GM21717 (cell line): ENCODE results near the gene GNAI2.
"Not testable (repeated sequence)": the region's sequence is repeated elsewhere in the genome, so short reads cannot be mapped to it uniquely, and the experiment has no call there.

ENCODE experiments used
- ATAC-seq: cut with Tn5 transposase; IDR thresholded peaks from one replicate; pipeline ENCODE4 v1.9.1; 2021; ENCODE audit warnings: mild to moderate bottlenecking, moderate library complexity; ENCODE audit not compliant: unreplicated experiment

The GNAI2 gene

DNA sequence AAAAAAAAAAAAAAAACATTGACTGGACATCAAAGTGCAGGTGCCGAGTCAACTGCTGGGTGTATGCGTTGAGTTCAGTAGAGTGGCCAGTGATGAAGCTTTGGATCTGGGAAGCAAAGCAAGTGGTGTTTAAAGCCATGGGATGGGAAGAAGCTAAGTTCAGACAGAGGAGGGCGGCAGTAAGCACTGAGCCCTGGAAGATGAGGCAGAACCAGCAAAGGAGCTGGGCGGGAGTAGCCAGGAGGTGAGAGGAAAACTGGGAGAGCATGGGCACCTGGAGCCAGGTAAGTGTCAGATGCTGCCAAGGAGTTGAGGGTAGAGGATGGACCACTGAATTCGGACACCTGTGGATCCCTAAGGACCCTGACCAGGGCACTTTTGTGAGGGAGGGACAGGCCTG is 11.4 kb upstream of the GNAI2 start:
- no peak for ATAC-seq

DNA sequence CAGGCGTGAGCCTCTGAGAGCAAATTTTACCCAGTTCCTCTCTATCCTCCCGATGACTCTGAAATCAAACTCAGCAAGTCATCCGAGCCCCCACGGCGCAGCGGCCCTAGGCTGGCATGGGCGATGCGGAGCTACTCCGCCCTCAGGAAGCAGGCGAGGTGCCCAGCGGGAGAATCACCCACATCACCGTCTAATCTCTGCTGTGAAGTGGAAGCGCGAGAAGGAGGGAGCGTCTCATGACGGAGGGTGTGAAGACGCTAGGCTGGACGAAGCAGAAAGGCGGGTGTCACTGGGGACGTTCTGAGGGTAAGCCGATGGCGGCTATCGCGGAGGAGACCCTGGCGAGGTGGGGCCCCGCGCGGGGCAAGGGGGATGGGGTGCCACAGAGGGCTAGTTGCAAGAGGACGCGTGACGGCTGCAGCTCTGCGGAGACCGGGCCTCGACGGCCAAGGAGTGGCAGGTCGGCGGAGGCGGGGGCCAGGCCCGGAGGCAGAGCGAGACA is 9.1 kb upstream of the GNAI2 start:
- peak; percentile 9 for ATAC-seq

DNA sequence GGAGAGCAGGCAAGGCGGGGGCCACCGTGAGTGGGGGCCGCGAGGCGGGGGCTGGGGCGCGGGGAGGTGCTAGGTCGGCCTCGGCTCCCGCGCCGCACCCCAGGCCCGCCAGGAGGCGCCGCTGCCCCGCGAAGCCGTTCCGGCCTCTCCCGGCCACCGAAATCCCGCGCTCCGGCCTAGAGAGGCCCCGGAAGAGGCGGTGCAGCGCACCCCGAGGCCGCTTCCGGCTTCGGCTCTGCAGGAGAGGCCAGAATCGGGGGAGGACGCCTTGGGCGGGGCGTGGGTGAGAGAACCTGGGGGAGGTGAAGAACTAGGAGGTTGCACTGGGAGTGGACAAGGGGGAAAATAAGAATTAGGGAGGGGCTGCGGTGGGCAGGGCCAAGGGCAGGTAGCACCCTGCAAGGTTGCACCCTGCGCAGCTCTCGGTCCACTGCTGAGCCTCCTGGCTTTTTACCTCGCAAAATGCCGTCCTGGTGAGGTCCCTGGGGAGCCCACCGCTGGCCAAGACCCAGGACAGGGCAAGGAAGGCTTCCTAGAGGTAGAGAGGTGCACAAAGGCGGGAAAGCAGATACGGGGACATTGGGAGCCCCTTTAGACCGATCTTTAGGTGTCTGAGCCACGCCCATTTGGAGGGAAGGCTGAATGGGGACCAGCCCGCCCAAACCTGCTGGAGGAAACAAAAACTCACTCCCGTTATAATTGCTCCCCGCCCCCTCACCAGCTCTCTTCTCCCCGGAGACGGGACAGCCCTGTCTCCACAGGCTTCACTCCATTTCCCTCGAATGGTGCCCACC is 8.4 kb upstream of the GNAI2 start:
- ATAC-seq, result peak; percentile 76

DNA sequence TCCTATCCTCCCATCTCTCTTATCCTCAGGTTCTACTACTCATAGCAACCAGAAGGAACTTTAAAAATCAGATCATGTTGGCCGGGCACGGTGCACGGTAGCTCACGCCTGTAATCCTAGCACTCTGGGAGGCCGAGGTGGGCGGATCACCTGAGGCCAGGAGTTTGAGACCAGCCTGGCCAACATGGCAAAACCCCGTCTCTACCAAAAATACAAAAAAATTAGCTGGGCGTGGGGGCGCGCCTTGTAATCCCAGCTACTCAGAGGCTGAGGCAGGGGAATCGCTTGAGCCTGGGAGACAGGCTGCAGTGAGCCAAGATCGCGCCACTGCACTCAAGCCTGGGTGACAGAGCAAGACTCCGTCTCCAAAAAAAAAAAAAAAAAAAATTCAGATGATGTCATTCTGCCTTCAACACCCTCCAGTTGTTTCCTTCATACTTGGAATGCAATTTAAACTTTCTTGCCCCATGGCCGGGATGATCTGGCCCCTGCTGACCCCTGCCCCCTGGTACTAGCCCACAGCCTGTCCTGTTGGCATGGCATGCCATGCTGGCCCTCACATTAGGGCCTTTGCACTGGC is 7.7 kb upstream of the GNAI2 start:
- ATAC-seq, result not testable (repeated sequence)

DNA sequence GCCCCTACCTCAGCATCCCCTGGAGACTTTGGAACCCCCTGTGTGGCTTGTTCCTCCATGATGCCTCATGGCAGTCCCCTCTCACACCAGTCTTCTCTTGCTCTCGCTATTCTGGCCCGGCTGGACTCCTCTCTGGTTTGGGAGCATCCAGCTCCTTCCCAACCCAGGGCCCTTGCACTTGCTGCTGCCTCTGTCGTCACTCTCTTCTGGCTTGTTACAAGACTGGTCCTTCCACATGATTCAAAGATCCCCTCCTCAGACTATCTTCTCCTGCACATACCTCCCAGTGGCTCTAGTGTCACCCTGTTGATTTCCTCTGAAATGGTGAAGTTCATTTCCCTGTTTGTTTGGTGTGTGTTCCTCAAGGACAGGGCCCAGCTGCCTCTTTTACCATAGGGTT is 6.5 kb upstream of the GNAI2 start:
- no peak for ATAC-seq

DNA sequence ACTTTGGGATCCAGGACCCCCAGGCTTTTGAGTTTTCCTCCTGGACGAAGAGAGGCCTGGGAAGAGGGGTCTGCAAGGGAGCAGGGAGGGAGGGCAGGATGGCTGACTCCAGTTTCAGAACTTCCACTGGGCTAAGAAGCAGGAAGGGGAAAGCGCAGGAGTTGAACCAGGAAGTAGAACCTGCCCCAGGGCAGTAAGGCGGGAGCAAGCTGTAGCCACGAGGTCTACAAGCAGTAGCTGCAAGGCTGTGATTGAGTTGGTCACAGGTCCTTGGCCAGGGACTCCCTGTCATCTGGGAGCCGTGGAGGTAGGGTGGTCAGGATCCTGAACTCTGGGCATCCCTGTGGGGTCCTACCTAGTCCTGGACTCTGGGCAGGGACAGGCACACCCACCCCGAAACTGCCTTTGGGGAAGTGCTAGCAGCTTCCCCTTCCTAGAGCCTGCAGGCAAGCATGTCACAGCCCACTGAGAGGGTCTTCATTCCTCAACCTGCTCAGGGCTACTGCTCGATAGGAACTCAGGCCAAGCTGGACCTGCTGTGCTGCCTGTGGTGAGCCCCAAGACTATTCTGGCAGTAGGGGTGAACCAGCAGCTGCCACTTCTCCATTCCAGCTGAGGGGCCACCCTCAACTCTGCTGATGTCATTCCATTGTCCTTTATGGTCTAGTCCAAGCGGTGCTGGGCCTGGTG is 5.8 kb upstream of the GNAI2 start:
- ATAC-seq, result no peak

DNA sequence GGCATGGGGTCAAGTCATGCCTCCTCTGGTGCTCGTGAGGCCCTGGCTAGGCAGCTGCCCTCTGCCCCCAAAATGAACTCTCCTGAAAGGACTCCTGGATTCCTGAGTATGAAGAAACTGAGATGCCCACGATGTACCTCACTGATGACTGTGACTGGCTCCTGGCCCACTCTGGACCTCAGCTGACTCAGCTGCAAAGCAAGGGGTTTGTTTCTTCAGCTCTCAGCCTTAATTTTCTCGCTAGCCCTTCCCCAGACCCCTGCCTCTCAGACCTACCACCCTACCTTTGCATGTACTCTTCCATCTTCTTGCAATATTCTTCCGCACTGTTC is 5.2 kb upstream of the GNAI2 start:
- no peak for ATAC-seq

DNA sequence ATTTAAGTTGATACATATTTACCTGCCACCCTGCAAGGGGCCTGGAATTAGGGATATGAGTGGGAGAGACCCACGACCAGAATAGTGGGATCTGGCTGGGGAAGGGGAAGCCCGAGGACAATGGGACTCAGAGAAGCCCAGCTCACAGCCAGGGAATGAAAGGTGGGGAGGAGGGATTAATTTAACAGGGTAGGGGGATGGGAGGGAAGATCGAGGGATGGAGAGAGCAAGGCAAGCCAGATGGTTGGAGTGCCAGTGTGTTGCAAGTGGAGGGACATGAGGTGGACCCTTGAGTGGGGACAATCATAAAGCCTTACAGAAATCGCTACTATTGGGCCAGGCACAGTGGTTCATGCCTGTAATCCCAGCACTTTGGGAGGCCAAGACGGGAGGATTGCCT is 4.4 kb upstream of the GNAI2 start:
- ATAC-seq, result no peak

DNA sequence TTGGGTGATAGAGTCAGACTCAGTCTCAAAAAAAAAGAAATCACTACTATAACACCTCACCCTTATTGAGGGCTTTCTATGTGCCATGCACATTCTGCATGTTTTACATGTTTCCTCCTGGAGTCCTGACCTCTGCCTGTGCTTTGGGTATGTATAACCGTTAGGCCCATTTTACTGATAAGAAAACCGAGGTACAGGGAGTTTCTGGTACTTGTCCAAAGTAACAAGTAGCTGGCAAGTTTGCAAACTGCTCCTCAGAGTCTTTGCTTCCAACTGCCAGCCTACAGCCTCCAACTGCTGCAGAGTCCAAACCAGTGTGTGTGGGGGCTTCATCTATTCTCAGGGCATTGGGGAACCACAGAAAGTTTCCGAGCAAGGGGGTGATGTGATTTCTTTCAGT is 3.7 kb upstream of the GNAI2 start:
- ATAC-seq, result no peak

DNA sequence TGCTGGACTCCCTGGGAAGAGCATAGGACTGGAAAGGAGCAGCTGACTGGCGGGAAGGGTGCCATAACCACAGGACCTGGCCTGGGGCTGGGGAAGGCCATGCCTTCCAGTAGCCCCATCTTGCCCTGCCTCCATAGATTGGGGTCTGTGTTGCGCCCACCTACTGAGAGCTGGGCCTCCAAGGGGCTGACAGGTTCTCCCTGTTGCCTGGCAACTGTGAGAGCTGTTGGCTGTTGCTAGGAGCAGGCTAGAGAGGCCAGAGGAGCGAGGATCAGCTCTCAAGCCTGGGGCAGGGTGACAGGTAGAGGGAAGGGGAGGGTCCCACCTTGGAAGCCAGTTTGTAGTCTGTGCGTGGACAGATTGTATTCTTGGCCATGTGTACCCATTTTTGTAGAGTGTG is 2.8 kb upstream of the GNAI2 start:
- no peak for ATAC-seq

DNA sequence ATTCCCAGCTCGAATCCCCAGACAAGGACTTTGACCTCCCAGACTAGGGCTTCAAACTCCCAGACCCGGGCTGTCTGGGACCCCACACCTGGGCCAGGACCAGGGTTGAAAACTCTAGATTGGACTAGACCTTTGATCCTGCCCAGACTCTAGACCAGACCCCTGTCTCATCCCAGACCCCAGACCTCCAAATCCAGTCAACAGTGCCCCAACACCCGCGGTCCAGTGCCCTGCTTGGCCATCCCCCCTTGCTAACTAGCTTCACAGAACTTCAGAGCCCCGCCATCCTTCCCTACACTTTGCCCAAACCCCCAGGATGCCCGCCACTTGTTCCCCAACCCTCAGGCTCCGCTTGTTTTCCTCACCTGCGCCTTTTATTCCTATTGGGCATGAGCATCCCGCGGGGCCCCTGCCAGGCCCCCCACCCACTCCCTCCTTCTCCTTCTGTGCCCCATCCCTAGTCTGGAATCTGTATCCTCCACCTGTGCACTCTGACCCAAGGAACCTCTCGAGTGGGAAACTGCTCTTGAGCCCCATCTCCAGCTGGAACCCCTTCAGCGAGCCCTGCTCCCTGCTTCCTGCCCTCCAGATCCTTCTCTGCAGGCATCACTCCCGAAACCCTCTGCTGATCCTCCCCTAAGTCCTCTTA is 604 bp downstream of the GNAI2 start:
- no peak for ATAC-seq

DNA sequence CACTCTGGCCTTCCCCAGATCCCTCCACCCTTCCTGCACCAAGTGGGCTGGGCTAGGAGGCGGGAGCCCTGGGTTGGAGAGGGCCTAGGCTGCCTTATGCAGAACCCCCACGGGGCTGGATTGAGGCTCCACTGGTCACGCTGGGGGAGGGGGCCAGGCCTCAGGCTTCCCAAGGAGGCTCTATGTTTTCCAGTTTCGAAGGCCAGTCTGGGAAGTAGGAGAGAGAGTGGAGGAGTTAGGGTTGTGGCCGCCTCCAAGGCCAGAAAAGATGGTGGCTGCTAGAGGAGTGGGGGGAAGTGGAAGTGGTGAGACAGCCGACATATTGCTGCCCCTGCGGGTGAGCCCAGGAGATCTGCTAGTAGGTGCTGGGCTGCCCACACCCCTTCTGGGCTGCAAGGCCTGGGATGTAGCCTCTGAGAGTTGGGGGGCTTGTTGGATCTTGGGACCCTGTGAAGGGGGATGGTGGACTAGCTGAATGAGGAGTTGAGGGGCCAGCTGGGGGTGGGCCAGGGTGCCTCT is 1.2 kb downstream of the GNAI2 start:
- no peak for ATAC-seq

DNA sequence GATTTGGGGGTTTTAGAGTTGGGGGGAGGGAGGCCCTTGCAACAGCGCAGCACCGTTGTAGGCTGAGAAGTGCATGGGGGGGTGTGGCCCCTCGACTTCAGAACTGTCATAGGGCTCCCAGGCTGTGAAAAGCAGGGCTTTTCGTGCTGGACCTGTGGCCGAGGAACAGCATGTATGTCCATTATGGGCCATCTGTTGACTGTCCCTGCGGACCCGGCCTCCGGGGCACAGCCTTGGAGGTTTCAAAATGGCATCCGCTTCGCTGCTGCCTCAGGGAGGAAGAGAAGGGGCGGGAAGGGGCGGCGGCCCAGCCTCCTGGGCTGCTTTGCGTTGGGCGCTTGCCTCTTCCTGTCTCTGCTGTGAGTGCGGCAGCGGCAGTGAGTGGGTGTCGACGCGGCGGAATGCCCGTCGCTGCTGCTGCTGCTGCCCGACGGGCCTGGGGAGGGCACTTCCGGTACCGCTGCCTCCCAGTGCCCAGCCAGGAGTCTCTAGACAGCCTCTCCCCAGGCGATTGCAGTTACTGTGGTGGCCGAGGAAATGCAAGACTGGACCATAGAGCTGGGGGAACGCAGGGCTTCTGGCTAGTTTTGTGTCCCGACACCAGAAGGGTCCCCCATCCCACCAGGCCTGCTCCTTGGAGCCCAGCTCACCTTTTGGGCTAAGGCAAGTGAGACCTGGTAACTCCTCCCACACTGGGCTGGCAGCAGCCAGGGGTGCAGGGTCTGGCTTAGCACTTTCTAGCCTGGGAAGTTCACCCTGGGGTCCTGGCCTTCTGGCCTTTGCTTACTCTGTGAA is 1.9 kb downstream of the GNAI2 start:
- ATAC-seq, result no peak

DNA sequence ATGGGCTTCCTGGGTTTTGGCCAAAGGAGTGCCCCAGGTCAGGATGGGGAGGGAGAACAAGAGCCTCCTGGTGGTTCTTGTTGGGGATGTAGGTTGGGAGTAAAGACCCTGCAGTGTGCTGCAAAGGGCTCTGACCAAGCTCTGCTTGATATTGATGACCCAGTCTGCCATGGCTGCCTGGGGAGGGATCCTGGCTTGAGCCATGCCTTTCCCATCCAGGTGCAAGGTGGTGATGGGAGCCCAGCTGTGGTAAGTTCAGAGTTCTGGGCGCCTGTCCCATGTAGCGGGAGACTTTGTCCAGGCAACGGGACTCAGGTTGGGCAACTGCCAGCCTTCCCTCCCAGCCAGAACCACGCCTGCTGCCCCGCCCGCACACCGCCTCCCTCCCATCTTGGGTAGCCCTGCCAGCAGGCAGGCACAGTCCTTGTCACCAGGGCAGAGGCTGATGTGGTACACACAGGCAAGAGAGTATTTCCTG is 2.6 kb downstream of the GNAI2 start:
- ATAC-seq, result no peak

DNA sequence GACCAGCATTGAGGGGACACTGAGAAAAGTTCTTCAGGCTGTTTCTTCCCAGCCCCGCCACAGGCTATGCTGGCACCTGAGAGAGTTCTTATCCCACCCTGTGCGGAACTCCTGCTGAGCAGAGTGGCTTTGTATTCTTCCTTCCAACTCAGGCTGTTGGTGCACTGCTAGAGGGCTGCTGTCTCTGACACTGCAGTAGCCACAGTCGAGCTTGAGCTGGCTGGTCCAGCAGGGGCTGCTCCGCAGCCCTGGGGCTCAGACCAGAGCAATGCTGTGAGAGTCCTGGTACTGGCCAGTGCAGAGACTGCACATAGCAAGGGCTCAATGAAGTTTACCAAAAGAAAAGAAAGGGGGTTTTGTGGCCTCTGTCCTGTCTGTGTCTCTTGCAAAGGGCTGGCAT is 3.6 kb downstream of the GNAI2 start:
- no peak for ATAC-seq

DNA sequence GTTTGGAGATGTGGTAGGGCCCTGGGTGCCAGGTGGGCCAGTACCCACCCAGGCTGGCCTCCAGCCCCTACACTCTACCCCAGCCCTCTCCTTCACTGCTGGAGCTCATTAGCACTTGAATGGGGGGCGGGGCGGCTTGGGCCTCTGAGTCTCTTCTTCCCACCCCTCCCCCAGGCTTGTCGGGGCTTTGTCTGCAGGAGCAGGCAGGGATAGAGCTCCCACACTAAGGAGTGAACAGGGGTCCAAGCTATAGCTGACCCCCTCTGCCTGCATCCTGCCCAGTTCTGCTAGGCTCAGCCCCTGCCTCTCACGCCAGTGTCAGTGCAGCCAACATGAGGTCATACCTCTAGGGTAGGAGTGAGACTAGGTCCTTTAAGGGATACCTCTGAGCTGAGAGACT is 5.2 kb downstream of the GNAI2 start:
- ATAC-seq, result no peak

DNA sequence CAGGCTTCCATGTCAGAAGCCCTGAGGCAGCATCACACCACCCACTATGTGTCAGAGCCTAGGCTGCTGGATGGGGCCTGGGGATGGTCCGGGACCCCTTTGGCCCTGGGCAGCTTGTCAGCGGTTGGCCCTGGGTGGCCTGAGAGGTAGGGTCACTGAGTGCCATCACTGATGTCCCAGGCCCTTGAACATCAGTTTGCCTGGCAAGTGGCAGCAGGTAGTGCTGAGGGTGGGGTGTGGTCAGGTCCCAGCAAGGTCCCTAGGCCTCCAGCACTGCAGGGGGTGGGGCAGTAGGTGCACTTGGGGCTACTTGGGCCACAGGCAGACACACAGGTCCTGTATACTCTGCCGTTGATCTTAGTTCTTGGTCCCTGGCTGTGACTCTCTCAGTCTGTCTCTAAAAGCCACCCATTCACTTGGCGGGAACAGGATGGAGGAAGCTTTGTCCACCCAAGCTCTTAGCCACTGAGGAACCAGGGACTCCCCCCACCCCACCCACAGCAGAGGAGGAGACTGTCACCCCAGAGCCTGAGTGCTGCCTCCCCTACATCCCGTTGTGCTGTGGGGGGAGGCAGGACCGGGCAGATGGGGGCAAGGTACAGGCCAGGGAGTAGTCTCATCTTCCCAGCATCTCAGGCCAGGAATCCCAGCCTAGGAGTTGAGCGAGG is 5.8 kb downstream of the GNAI2 start:
- no peak for ATAC-seq

DNA sequence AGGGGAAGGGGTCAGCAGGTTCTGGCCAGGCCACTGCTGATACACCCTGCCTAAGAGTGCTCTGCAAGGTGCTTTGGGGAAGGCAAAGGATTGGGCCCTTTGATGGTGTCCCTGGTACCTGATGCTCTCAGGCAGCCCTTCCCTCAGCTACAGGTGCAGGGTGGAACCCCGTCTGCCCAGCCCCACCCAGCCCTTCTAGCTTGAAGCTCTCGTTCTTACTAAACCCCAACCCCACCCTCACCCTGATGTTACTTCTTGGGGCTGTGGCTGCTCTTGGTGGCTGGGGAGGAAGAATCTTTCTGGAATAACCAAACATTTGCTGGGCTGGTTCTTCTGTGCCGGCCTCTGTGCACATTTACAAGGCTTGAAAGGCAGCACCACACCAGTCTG is 6.4 kb downstream of the GNAI2 start:
- ATAC-seq, result no peak

DNA sequence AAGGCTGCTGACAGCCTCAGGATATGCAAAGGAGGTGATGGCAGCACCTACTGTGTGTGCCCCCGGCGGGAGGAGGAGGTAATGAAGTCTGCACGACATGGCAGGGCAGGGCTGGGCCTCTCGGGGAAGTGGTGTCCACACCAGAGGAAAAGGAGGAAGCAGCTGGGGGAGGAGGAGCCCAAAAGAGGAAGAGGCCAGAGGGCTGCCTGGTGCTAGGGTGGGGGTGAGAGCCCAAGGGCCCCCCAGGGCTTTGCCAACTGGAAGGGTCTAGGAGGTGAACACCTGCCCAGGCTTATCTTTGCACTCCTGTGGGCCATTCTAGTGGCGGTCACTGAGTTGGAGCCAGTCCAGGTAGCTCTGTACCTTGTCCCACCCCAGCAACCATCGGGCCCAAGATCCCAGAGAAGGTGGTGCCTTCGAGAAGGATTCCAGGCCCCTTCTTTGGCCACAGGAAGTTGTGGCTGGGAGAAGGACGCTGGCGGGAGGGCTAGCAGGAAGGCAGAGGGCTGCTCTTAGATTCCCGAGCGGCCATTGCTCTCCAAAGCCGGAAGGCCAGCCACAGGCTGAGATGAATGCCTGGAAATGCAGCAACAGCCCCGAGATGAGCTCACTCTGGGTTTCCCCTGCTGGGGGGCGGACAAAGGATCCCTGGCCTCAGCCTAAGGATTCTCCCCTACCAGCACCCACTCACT is 7.0 kb downstream of the GNAI2 start:
- ATAC-seq, result no peak

DNA sequence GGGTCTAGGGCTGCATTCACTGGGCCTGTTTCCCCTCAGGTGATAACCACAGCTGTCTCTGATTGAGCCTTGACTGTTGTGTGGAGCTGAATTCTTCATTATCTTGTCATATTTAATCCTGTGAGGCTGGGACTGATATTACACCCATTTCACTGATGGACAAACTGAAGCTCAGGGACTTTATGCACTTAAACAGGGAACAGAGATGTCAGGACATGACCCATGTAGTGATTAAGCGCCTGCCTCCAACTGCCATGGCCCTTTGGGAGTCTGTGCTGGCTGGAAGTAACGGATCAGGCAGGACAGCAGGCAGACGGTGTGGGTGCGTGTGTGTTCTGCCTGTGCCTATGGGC is 7.5 kb downstream of the GNAI2 start:
- no peak for ATAC-seq
